ENCODE measurements around the gene CCL5.

Gene CCL5

DNA sequence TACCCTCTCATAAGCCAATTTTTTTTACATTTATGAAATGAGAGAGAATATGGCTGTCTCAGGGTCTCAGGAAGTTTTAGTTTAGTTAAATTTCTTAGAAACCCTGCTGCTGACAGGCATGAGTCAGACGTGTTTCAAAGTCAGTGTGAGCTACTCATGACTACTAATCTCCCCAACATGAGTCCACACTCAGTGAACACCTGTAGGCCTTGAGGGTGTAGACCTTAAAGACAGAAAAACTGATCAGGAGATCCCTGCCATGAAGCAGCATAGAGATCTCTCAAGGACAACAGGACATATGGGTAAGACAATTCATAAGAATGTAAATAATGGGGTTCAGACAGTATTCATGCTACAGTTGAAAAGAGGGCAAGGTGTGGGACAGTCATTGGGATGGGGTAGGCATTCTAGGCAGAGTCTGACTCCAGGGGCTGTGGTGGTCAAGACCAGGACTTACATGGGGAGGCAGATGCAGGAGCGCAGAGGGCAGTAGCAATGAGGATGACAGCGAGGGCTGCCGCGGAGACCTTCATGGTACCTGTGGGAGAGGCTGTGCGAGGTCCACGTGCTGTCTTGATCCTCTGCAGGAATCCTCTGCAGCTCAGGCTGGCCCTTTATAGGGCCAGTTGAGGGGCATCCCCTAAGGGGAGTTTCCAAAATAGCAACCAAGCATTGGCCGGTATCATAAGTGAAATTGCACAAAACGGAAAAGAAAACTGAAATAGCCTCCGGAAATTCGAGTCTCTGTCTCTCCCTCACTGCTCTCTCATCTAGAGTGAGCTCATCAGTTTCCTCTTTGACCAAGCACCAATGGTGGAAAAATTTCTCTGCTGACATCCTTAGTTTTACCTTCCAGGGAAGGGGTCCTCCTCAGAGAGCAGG lies at the start of gene CCL5:
CCL5 (minus strand) TSS at position 588 of the 882 bp plus-strand sequence.
- Histone ChIP-seq H3K9me3 (ENCODE audit: control insufficient read depth, insufficient read depth, low read length) (no peaks in the 10 kb centered on the region), H3K36me3 (ENCODE audit: control insufficient read depth, insufficient read depth, low read length) (no peaks in the 10 kb centered on the region), H3K9ac (ENCODE audit: low read depth, low read length) (no peak within 1 kb of the TSS), H3K4me1 (ENCODE audit: control insufficient read depth, insufficient read depth, low read length) (no peaks in the 10 kb centered on the region), H3K27me3 (ENCODE audit: control insufficient read depth, insufficient read depth, low read length) (no peaks in the 10 kb centered on the region), H3K4me3 (ENCODE audit: low read depth, low read length) (no peak within 1 kb of the TSS)

DNA sequence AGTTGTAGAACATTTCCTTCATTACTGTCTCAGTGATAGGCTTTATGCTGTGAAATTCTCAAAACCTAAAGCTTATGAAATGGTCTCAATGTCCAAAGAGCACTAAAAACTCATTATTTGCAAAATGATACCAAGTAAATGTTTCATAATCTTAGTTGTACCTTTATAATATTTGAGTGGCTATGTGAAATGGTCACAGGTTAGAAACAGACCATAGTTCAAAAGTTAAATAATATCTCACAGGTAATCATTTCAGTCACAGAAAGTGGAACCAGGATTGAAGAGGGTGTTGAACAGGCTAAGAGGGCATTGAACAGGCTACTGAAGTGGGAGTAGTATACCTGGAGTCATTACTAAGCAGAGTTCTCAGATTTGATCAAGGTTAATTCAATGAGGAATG lies 47.6 kb upstream of the CCL5 start:
- Histone ChIP-seq H3K27me3 (ENCODE audit: control insufficient read depth, insufficient read depth, low read length) (peaks cover 6% of the 10 kb centered on the region), H3K4me1 (ENCODE audit: control insufficient read depth, insufficient read depth, low read length) (peaks cover 6% of the 10 kb centered on the region), H3K36me3 (ENCODE audit: control insufficient read depth, insufficient read depth, low read length) (no peaks in the 10 kb centered on the region), H3K9me3 (ENCODE audit: control insufficient read depth, insufficient read depth, low read length) (no peaks in the 10 kb centered on the region), H3K4me3 (ENCODE audit: low read depth, low read length) (no peak overlapping the region), H3K9ac (ENCODE audit: low read depth, low read length) (no peak overlapping the region)

DNA sequence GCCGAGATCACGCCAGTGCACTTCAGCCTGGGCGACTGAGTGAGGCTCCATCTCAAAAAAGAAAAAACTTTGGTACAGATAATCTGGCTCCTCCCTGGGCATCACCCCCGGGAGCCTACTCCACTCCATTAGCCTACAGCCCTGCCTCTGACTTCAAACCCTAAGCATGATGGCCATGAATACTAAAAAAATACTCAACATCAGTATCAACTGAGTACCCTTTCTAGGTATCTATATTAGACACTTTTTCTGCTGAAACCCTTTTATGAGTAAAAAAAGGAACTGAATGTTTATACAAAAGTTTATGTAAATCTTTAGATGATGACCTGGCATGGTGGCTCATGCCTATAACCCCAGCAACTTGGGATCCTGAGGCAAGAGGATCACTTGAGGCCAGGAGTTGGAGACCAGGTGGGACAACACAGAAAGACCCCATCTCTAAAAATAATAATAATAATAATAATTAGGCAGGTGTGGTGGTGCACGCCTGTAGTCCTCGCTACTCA lies 43.5 kb upstream of the CCL5 start:
- H3K4me3 ChIP-seq (ENCODE audit: low read depth, low read length): no peak overlapping the region

DNA sequence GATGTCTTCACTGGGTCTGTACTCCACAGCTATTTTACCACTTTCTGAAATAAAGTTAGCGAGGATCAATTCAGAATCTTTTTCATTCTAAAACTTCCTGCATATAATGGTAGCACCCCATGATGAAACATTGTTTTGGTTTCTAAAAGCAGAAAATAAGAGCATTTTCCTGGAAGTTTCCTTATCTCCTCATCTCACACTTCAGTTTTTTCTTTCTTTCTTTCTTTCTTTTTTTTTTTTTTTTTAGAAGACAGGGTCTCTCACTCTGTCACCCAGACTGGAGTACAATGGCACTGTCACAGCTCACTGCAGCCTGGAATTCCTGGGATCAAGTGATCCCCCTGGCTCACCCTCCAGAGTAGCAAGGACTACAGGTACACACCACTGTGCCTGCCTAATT lies 40.1 kb upstream of the CCL5 start:
- no peaks in the 10 kb centered on the region for H3K4me1 ChIP-seq (ENCODE audit: control insufficient read depth, insufficient read depth, low read length)
- H3K4me3 ChIP-seq (ENCODE audit: low read depth, low read length): no peak overlapping the region
- no peaks in the 10 kb centered on the region for H3K9me3 ChIP-seq (ENCODE audit: control insufficient read depth, insufficient read depth, low read length)
- no peaks in the 10 kb centered on the region for H3K27me3 ChIP-seq (ENCODE audit: control insufficient read depth, insufficient read depth, low read length)
- H3K36me3 ChIP-seq (ENCODE audit: control insufficient read depth, insufficient read depth, low read length): no peaks in the 10 kb centered on the region
- no peak overlapping the region for H3K9ac ChIP-seq (ENCODE audit: low read depth, low read length)

More for the DNA sequence above, 43.5 kb upstream of the CCL5 start:
- Histone ChIP-seq H3K27me3 (ENCODE audit: control insufficient read depth, insufficient read depth, low read length) (no peaks in the 10 kb centered on the region), H3K9ac (ENCODE audit: low read depth, low read length) (no peak overlapping the region), H3K9me3 (ENCODE audit: control insufficient read depth, insufficient read depth, low read length) (no peaks in the 10 kb centered on the region), H3K36me3 (ENCODE audit: control insufficient read depth, insufficient read depth, low read length) (no peaks in the 10 kb centered on the region), H3K4me1 (ENCODE audit: control insufficient read depth, insufficient read depth, low read length) (no peaks in the 10 kb centered on the region)

DNA sequence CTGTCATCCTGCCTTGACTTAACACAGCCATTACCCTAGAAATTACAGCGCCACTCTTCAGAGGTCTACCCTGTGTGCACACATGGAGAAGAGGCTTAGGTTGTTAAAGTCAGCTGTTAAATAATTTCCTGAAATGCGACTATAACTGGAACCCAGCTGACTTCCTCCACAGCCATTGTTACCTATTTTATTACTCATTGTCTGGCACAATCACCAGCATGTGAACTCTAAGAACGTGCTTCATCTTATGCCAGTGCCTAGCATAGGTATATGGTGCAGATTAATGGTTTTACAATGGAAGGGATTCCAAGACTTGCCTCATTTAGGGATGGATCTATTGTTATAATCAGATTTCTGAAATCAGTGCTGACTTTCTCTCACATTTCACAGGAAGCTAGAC lies 38.5 kb upstream of the CCL5 start:
- H3K4me1 ChIP-seq (ENCODE audit: control insufficient read depth, insufficient read depth, low read length): no peaks in the 10 kb centered on the region
- H3K9me3 ChIP-seq (ENCODE audit: control insufficient read depth, insufficient read depth, low read length): no peaks in the 10 kb centered on the region
- H3K27me3 ChIP-seq (ENCODE audit: control insufficient read depth, insufficient read depth, low read length): no peaks in the 10 kb centered on the region
- no peak overlapping the region for H3K4me3 ChIP-seq (ENCODE audit: low read depth, low read length)
- H3K9ac ChIP-seq (ENCODE audit: low read depth, low read length): no peak overlapping the region
- H3K36me3 ChIP-seq (ENCODE audit: control insufficient read depth, insufficient read depth, low read length): no peaks in the 10 kb centered on the region

DNA sequence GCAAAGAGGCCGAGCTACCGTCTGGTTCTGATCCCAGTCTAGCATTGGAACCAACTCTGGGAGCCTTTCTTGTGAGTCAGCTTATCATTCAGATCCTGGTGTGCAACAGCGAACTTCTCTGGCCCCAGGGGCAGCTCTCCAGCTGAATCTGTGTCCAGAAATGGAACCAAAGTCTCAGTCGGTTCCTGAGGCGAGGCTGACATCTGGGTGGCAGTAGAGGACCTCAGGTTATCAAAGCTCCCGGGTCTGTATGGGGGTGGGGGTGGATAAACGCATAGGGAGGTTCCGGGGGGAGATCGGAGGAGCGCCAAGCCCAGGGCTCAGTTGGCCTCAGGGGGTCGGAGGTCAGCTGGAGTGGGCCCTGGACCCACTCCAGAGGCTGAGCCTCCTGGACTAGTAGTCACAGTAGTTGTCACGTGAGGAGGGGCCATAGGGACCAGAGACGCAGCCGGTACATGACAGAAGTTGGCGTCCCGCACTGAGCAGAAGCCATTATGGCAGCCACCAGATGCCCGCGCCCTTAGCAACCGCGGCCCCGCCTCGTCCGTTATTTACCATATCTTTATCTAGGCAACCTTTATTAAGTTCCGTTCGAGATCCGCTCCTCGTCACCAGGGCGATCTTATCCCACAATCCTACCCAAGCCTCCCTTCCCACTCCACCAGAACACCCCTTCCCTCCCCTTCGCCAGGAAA lies 37.5 kb upstream of the CCL5 start:
- Histone ChIP-seq H3K9me3 (ENCODE audit: control insufficient read depth, insufficient read depth, low read length) (no peaks in the 10 kb centered on the region), H3K4me1 (ENCODE audit: control insufficient read depth, insufficient read depth, low read length) (no peaks in the 10 kb centered on the region), H3K27me3 (ENCODE audit: control insufficient read depth, insufficient read depth, low read length) (no peaks in the 10 kb centered on the region), H3K36me3 (ENCODE audit: control insufficient read depth, insufficient read depth, low read length) (no peaks in the 10 kb centered on the region), H3K4me3 (ENCODE audit: low read depth, low read length) (no peak overlapping the region), H3K9ac (ENCODE audit: low read depth, low read length) (no peak overlapping the region)

DNA sequence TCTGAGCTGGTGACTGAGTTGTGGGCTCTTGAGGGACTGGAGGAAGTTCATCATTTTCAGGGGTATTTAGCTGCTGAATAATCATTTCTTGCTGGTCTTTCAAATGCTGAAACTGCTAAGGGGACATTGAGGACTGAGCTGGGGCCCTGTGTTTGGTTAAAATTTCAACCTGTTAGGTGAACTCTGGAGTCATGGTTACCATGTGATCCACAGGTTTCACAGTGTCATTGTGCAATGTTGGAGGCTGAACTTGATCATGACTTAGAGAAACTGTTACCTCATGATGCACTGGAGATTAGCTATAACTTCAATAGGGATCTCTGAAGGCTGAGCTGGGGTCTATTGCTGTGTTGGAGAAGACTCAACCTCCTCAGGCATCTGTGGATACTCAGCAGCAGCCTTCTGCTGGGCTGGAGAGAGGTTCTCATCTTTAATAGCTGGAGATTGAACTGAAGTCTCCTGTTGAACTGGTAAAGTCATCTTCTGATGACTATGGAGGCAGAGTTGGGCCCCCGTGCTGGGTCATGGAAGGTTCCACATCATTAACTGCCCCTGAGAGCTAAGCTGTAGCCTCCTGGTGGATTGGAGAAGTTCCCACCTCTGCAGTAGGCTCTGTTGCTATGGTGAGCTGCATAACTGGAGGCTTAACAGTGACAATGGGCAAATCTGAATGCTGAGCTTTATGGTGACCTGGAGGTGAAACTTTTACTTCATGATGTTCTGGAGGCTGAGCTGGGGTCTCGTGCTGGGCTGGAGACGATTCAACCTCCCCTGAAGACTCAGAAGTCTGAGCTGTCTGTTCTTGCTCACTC lies 35.2 kb upstream of the CCL5 start:
- H3K4me3 ChIP-seq (ENCODE audit: low read depth, low read length): no peak overlapping the region
- no peaks in the 10 kb centered on the region for H3K4me1 ChIP-seq (ENCODE audit: control insufficient read depth, insufficient read depth, low read length)
- H3K27me3 ChIP-seq (ENCODE audit: control insufficient read depth, insufficient read depth, low read length): no peaks in the 10 kb centered on the region

DNA sequence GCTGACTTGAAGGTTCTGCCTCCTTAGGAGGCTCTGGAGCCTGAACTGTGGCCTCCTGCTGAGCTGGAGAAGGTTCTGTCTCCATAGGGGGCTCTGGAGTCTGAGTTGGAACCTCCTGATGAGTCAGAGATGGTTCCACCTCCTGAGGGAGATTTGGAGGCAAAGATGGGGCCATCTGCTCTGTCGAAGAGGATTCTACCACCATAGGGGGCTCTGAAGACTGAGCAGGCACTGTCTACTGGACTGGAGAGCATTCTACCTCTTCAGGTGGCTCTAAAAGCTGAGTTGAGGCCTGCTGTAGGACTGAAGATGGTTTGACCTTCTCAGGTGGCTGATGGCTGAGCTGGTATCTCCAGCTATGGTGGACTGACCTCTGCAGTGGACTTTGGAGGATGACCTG lies 34.2 kb upstream of the CCL5 start:
- no peaks in the 10 kb centered on the region for H3K27me3 ChIP-seq (ENCODE audit: control insufficient read depth, insufficient read depth, low read length)
- no peak overlapping the region for H3K9ac ChIP-seq (ENCODE audit: low read depth, low read length)
- H3K4me3 ChIP-seq (ENCODE audit: low read depth, low read length): no peak overlapping the region
- no peaks in the 10 kb centered on the region for H3K9me3 ChIP-seq (ENCODE audit: control insufficient read depth, insufficient read depth, low read length)
- no peaks in the 10 kb centered on the region for H3K36me3 ChIP-seq (ENCODE audit: control insufficient read depth, insufficient read depth, low read length)
- no peaks in the 10 kb centered on the region for H3K4me1 ChIP-seq (ENCODE audit: control insufficient read depth, insufficient read depth, low read length)

More for the DNA sequence above, 35.2 kb upstream of the CCL5 start:
- Histone ChIP-seq H3K9ac (ENCODE audit: low read depth, low read length) (no peak overlapping the region), H3K36me3 (ENCODE audit: control insufficient read depth, insufficient read depth, low read length) (no peaks in the 10 kb centered on the region), H3K9me3 (ENCODE audit: control insufficient read depth, insufficient read depth, low read length) (no peaks in the 10 kb centered on the region)

DNA sequence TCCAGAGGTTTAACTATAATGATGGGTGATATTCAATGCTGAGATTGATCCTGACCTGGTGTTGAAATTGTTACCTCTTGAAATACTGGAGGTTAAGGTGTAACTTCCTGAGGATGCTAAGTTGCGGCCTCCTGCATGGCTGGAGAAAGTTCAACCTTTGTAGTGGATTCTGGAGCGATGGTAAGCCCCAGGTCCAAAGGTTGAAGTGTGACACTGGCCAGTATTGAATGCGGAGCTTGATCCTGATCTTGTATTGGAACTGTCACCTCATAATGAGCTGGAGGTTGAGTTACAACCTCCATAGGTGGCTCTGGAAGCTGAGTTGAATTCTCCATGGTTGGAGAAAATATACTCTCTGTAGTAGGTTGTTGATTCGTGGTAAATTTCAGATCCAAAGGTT lies 33.4 kb upstream of the CCL5 start:
- Histone ChIP-seq H3K4me1 (ENCODE audit: control insufficient read depth, insufficient read depth, low read length) (no peaks in the 10 kb centered on the region), H3K27me3 (ENCODE audit: control insufficient read depth, insufficient read depth, low read length) (no peaks in the 10 kb centered on the region), H3K9ac (ENCODE audit: low read depth, low read length) (no peak overlapping the region), H3K36me3 (ENCODE audit: control insufficient read depth, insufficient read depth, low read length) (no peaks in the 10 kb centered on the region), H3K4me3 (ENCODE audit: low read depth, low read length) (no peak overlapping the region), H3K9me3 (ENCODE audit: control insufficient read depth, insufficient read depth, low read length) (no peaks in the 10 kb centered on the region)

DNA sequence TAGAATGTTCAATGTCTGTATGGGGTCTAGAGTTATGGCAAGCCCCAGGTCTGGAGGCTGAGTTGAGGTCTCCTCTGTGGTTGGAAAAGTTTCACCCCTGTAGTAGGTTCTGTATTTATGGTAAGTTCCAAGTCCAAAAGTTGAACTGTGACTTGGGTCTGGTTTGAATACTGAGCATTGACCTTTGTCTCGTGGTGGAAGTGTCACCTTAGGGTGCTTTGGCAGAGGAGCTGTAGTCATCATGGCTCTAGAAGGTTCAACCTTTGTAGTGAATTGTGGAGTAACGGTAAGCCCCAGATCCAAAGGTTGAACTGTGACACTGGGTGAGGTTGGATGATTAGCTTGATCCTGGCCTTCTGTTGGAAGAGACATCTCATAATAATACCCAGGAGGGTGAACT lies 32.8 kb upstream of the CCL5 start:
- H3K4me1 ChIP-seq (ENCODE audit: control insufficient read depth, insufficient read depth, low read length): no peaks in the 10 kb centered on the region
- H3K4me3 ChIP-seq (ENCODE audit: low read depth, low read length): no peak overlapping the region
- no peaks in the 10 kb centered on the region for H3K36me3 ChIP-seq (ENCODE audit: control insufficient read depth, insufficient read depth, low read length)
- no peaks in the 10 kb centered on the region for H3K9me3 ChIP-seq (ENCODE audit: control insufficient read depth, insufficient read depth, low read length)
- H3K9ac ChIP-seq (ENCODE audit: low read depth, low read length): no peak overlapping the region
- no peaks in the 10 kb centered on the region for H3K27me3 ChIP-seq (ENCODE audit: control insufficient read depth, insufficient read depth, low read length)

DNA sequence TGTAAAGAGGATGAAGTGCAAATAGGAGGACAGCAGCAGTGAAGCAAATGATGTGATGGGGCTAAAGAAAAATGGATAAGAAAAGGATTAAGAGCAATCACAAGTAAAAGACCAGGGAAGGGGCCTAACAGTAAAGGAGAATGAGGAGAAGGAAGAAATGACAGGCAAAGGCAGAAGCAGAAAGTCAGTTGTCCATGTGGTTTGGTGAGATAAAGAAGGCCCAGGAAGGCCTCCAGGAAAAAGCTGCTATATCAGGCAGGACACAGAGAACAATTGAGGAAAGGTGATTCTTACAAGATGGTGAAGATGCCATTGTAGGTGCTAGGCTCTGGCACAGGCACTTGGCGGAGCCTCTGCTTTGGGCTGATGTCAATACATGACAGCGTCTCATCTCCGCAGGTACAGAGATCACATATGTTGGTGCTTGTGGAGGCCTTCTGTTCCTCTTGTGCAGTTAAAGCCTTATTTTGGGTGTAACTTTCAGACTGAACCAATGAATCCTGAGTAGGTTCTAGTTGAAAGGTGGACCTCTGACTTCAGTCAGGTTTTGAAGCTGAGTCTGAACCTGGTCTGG lies 32.3 kb upstream of the CCL5 start:
- H3K4me3 ChIP-seq (ENCODE audit: low read depth, low read length): no peak overlapping the region
- no peak overlapping the region for H3K9ac ChIP-seq (ENCODE audit: low read depth, low read length)
- no peaks in the 10 kb centered on the region for H3K27me3 ChIP-seq (ENCODE audit: control insufficient read depth, insufficient read depth, low read length)
- H3K4me1 ChIP-seq (ENCODE audit: control insufficient read depth, insufficient read depth, low read length): no peaks in the 10 kb centered on the region
- no peaks in the 10 kb centered on the region for H3K9me3 ChIP-seq (ENCODE audit: control insufficient read depth, insufficient read depth, low read length)
- H3K36me3 ChIP-seq (ENCODE audit: control insufficient read depth, insufficient read depth, low read length): no peaks in the 10 kb centered on the region

Data from iPS-15b (cell line).